Activated naive CD4-positive, alpha-beta T cell treated with anti-CD3 and anti-CD28 coated beads, Interleukin-2, amount 50 U/mL, for 24 hours (primary cell): ENCODE results near the gene RHBDD2.
A peak's percentile ranks its signal among the peaks of the same experiment; 100 is the strongest.
"Not testable (repeated sequence)": the region's sequence is repeated elsewhere in the genome, so short reads cannot be mapped to it uniquely, and the experiment has no call there.

Source experiments
- H3K27ac Mint-ChIP-seq: one replicate; pipeline ENCODE4 v1.8.0; 2021; ENCODE audit warnings: mild to moderate bottlenecking, mixed read lengths
- H3K27me3 Mint-ChIP-seq: one replicate; pipeline ENCODE4 v1.8.0; 2021; ENCODE audit warnings: mixed read lengths
- H3K36me3 Mint-ChIP-seq: one replicate; pipeline ENCODE4 v1.8.0; 2021; ENCODE audit warnings: mixed read lengths
- H3K4me1 Mint-ChIP-seq: one replicate; pipeline ENCODE4 v1.8.0; 2021; ENCODE audit warnings: mixed read lengths
- H3K4me3 Mint-ChIP-seq: one replicate; pipeline ENCODE4 v1.8.0; 2021; ENCODE audit warnings: mild to moderate bottlenecking, mixed read lengths
- H3K9me3 Mint-ChIP-seq: one replicate; pipeline ENCODE4 v1.8.0; 2021; ENCODE audit warnings: mixed read lengths

The RHBDD2 gene

DNA sequence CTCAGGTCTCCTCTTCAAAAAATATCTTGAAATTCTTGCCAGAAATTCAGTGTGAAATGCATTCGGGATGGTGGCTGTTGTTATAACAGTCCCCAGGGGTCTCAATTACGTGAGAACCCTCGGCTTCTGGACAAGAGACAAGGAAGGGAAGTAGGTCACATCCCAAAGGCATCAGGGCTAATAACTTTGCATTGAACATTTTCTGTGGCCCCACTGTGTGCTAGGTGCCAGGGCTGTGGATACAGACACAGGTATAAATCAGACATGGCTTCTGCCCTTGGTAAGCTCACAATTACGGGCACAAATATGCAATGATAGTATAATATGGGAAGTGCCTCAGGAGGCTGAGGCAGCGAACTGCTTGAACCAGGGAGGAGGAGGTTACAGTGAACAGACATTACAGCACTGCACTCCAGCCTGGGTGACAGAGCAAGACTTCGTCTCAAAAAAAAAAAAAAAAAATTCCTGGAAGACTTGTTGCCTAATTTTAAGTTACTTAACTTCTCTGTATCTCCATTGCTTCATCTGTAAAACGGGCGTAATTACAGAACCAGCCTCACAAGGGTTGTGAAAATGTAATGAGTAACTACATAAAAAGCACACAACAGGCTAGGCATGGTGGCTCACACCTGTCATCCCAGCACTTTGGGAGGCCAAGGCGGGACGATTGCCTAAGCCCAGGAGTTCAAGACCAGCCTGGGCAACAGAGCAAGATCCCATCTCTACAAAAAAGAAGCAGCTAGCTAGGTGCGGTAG is 2.5 kb upstream of the RHBDD2 start:
- peaks cover 21% of the 10 kb centered on the region for H3K4me1 Mint-ChIP-seq
- H3K36me3 Mint-ChIP-seq: no peaks in the 10 kb centered on the region
- no peak overlapping the region for H3K27ac Mint-ChIP-seq
- H3K9me3 Mint-ChIP-seq: no peaks in the 10 kb centered on the region
- no peaks in the 10 kb centered on the region for H3K27me3 Mint-ChIP-seq
- no peak overlapping the region for H3K4me3 Mint-ChIP-seq

DNA sequence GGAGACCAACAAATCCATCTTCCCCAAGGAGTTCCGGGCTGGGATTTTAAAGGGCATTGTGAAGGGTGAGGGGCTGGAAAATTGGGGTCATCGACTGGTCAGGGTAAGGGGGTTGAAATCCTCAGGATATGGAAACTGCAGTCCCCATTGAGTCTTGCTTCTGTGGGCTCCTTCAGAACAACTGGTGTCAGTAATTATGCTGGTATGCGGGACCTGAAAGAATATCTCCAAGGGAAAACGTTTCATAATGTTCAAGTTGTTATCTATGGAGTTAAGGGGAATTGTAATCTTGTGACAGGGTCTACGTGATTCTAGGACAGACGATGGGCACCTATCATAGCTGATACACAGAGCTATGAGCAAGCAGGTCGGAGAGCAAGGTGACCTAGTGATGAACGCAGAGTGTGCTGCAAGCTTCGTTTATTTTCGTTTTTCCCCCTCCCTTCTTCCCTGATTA is 494 bp upstream of the RHBDD2 start:
- H3K27ac Mint-ChIP-seq: peak overlapping the region; percentile 90
- H3K9me3 Mint-ChIP-seq: no peaks in the 10 kb centered on the region
- H3K36me3 Mint-ChIP-seq: peaks cover 9% of the 10 kb centered on the region
- peaks cover 34% of the 10 kb centered on the region for H3K4me1 Mint-ChIP-seq
- no peaks in the 10 kb centered on the region for H3K27me3 Mint-ChIP-seq
- peak overlapping the region; percentile 97 for H3K4me3 Mint-ChIP-seq

DNA sequence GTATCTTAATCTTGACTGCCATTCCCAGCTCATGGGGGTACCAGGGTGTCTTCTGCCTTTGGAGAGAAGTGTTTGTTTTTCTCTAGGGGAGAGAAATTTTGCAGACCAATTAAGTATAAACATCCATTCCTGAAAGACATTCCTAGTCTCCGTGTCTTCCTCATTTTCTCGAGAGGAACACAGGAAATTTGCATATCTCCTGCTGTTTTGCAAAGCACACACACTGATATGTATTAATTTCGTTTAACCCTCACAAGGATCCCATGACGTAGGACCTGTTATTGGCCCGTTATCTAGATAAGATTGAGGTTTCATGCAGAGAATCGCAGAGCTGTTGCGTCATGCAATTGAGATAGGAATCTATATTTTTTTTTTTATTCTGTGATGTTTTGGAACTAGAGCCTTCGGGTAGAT is 944 bp downstream of the RHBDD2 start:
- peak overlapping the region; percentile 97 for H3K4me3 Mint-ChIP-seq
- H3K27ac Mint-ChIP-seq: peak overlapping the region; percentile 98
- no peaks in the 10 kb centered on the region for H3K9me3 Mint-ChIP-seq
- H3K4me1 Mint-ChIP-seq: peaks cover 34% of the 10 kb centered on the region
- no peaks in the 10 kb centered on the region for H3K27me3 Mint-ChIP-seq
- H3K36me3 Mint-ChIP-seq: peaks cover 9% of the 10 kb centered on the region

DNA sequence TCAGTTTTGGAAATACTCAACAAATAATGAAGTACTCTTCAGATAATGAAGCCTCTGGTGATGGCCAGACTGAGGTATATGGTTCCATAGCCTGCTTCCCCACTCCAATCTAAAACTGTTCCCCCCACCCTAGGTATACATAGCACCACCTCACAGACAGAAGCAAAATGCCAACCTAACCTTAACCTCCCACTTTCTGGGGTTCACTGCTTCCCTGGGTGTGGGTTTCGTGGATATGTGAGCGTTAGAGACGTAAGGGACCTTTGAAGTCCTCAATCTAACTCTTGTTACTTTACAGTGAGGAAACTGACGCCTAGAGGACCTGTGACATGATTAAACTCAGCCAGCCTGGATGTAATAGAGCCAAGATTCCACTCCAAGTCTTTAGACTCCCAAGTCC is 1.4 kb downstream of the RHBDD2 start:
- peaks cover 9% of the 10 kb centered on the region for H3K36me3 Mint-ChIP-seq
- H3K4me1 Mint-ChIP-seq: peaks cover 34% of the 10 kb centered on the region

DNA sequence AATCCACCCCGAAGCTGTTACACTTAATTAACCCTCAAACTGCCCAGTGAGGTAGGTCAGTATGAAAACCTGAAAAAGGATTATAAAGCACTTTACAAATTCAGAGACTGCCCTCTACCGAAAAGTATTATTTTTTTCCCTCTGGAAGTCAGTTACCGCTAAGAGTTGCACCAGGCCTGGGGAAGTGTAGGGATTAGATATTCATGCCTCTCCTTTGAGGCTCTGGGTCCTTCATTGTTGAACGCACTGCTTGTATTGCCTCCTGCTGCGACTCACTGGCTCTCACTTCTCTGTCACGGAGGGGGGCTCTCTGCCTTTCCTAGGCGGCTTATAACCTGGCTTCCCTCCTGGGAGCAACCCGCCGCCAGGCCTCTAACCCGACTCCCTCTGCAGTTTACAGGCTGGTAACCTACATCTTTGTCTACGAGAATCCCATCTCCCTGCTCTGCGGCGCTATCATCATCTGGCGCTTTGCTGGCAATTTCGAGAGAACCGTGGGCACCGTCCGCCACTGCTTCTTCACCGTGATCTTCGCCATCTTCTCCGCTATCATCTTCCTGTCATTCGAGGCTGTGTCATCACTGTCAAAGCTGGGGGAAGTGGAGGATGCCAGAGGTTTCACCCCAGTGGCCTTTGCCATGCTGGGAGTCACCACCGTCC is 2.7 kb downstream of the RHBDD2 start:
- peak overlapping the region; percentile 15 for H3K4me3 Mint-ChIP-seq
- no peaks in the 10 kb centered on the region for H3K27me3 Mint-ChIP-seq
- H3K36me3 Mint-ChIP-seq: peaks cover 9% of the 10 kb centered on the region
- peaks cover 34% of the 10 kb centered on the region for H3K4me1 Mint-ChIP-seq
- no peaks in the 10 kb centered on the region for H3K9me3 Mint-ChIP-seq
- no peak overlapping the region for H3K27ac Mint-ChIP-seq

More for the DNA sequence above, 1.4 kb downstream of the RHBDD2 start:
- Mint-ChIP-seq H3K4me3 (peak overlapping the region; percentile 97), H3K27me3 (no peaks in the 10 kb centered on the region), H3K9me3 (no peaks in the 10 kb centered on the region), H3K27ac (peak overlapping the region; percentile 98)

DNA sequence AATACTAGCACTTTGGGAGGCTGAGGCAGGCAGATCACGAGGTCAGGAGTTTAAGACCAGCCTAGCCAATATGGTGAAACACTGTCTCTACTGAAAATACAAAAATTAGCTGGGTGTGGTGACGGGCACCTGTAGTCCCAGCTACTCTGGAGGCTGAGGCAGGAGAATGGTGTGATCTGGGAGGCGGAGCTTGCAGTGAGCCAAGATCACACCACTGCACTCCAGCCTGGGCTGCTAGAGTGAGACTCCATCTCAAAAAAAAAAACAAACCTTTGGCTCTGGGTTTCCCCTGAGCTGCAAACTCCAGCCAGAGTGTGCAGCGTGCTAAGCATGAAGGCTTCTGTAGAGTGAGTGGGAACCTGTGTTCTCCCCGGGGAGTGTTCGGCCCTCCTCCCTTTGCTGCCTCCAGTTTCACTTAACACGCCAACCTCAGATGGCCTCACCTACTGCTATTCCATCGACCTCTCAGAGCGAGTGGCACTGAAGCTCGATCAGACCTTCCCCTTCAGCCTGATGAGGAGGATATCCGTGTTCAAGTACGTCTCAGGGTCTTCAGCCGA is 4.5 kb downstream of the RHBDD2 start:
- not testable (repeated sequence) for H3K27me3 Mint-ChIP-seq, H3K9me3 Mint-ChIP-seq, H3K27ac Mint-ChIP-seq, H3K4me3 Mint-ChIP-seq
- Mint-ChIP-seq H3K36me3 (peaks cover 11% of the 10 kb centered on the region), H3K4me1 (peaks cover 28% of the 10 kb centered on the region)

DNA sequence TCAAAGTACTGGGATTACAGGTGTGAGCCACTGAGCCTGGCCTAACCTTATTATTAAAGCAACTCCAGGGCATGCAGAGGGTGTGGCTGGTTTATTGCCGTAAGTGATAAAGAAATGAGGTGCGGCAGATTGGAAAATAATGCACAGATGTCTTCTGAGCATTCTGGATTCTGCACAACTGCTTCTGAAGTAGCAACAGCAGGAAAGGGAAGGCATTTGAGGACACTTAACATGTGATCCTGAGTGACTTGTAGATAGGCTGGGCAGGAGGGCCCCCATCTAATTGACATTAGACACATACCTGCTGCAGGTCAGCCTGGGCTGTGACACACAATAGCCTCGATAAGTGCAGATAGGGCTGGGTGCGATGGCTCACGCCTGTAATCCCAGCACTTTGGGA is 5.6 kb downstream of the RHBDD2 start:
- H3K9me3 Mint-ChIP-seq: no peaks in the 10 kb centered on the region
- H3K36me3 Mint-ChIP-seq: peaks cover 11% of the 10 kb centered on the region
- H3K4me3 Mint-ChIP-seq: no peak overlapping the region
- H3K4me1 Mint-ChIP-seq: peaks cover 28% of the 10 kb centered on the region
- no peaks in the 10 kb centered on the region for H3K27me3 Mint-ChIP-seq
- H3K27ac Mint-ChIP-seq: no peak overlapping the region

DNA sequence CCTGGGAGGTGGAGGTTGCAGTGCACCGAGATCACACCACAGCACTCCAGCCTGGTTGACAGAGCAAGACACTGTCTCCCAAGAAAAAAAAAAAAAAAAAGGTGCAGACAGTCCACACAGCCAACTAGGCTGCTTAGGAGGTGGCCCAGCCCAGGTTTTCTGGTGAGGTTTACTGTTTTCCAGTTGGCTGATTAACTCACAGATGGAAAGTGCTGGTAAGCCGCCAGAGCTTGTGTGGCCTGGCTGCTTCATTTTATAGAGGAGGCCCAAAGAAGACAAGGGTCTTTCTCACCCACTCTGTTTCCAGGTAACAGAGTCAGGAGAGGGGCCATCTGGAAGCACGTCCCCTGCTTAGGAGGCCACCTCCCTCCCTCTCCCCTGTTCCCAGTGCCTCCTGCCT is 6.2 kb downstream of the RHBDD2 start:
- Mint-ChIP-seq H3K9me3 (no peaks in the 10 kb centered on the region), H3K36me3 (peaks cover 11% of the 10 kb centered on the region), H3K27me3 (no peaks in the 10 kb centered on the region)

DNA sequence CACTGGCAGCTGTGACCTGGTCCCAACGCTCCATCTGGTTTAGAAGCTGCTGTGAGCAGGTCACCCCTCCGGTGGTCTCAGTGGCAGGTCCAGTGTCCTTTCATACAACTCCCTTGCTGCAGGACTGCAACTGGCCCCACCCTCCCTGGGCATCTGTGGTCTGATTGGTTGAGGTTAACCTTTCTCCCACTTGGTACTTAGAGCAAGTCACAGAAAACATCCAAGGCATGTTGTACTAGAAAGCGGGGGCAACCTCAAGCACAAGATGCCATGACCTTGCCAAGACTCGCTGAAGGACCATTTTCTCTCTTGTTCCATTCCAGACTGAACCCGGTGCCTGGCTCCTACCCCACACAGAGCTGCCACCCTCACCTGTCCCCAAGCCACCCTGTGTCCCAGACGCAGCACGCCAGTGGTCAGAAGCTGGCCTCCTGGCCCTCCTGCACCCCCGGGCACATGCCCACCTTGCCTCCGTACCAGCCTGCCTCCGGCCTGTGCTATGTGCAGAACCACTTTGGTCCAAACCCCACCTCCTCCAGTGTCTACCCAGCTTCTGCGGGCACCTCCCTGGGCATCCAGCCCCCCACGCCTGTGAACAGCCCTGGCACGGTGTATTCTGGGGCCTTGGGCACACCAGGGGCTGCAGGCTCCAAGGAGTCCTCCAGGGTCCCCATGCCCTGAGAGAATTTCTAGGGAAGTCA is 9.0 kb downstream of the RHBDD2 start:
- Mint-ChIP-seq H3K4me1 (peaks cover 8% of the 10 kb centered on the region), H3K4me3 (no peak overlapping the region), H3K27me3 (no peaks in the 10 kb centered on the region), H3K9me3 (no peaks in the 10 kb centered on the region), H3K36me3 (peaks cover 2% of the 10 kb centered on the region), H3K27ac (no peak overlapping the region)

More for the DNA sequence above, 6.2 kb downstream of the RHBDD2 start:
- Mint-ChIP-seq H3K4me1 (peaks cover 27% of the 10 kb centered on the region), H3K4me3 (no peak overlapping the region), H3K27ac (no peak overlapping the region)

DNA sequence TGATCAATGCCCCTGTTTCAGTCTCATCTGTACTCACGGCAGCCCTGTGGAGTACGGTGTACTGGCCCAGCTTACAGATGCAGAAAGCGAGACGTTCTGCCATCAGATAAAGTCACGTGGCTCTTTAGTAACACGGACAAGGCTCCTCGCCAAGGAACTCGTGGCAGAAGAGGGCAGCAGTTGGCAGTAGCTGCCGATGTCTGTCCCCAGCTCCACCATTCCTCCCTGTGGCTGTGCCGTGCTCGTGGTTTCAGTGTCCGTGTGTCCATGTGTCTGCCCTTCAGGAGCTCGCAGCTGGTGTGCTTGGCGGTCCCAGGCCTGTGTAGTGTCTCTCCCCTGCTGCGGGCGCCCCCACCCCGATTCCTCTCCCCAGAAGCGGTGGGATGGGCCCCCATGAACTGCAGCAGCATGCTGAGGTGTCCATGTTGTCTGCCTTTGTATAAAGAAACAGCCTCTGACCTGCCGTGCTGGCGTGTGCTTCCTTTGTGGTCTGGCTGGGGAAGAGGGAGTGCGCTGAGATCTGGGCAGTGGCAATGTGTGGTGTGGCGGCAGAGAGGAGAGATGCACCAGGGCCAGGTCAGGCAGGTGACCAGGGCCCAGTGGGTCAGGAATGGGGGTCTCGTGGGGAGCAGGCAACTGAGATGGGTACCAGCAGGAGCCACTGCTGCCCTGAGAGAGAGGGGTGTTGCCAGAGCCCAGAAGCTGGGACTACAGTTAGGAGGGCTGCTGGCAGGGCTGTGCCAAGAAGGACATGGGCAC is 9.8 kb downstream of the RHBDD2 start:
- no peak overlapping the region for H3K4me3 Mint-ChIP-seq
- no peak overlapping the region for H3K27ac Mint-ChIP-seq
- H3K4me1 Mint-ChIP-seq: peaks cover 7% of the 10 kb centered on the region
- peaks cover 2% of the 10 kb centered on the region for H3K36me3 Mint-ChIP-seq
- no peaks in the 10 kb centered on the region for H3K27me3 Mint-ChIP-seq
- H3K9me3 Mint-ChIP-seq: no peaks in the 10 kb centered on the region

DNA sequence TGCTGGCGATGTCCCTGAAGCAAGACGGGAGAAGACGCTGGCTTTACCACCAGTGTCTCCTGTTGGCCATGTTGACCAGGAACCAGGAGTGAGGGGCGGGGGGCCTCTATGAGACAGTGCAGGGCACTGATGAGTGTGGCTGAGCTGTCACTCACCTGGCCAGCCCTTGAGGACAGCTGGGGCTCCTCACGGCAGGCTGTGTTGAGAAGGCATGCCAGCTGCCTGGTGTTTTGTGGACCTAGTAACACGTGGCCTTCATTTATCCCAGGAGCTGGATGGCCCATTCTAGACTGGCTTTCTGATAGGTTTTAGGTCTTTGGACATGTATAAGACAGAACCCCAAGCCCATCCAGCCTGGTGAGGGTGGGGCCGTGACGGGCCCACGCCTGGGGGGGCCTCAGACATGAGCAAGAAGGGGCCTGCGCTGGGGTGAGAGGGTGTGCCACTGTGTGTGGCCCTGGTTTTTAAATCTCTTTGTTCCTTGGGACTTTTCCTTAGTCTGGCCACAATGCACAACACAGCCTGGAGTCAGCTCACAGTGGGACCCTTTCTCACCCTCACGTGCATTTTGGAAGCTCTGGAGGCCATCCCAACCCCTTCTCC is 10.5 kb downstream of the RHBDD2 start:
- peak overlapping the region; percentile 60 for H3K27ac Mint-ChIP-seq
- peaks cover 7% of the 10 kb centered on the region for H3K4me1 Mint-ChIP-seq
- no peak overlapping the region for H3K4me3 Mint-ChIP-seq
- H3K9me3 Mint-ChIP-seq: no peaks in the 10 kb centered on the region
- peaks cover 2% of the 10 kb centered on the region for H3K36me3 Mint-ChIP-seq
- H3K27me3 Mint-ChIP-seq: no peaks in the 10 kb centered on the region

DNA sequence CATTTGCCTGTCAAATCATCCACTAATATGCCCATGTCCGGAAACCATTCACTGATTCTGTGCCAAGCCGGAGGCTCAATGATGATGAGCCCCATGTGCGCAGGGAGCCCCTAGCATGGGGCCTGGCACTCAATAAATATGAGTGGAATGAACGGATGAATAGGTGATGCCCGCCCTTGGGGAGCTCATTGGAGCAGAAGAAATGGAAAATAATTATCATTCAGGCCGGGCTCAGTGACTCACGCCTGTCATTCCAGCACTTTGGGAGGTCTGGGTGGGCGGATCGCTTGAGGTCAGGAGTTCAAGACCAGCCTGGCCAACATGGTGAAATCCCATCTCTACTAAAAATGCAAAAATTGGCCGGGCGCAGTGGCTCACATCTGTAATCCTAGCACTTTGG is 11.0 kb downstream of the RHBDD2 start:
- peaks cover 2% of the 10 kb centered on the region for H3K36me3 Mint-ChIP-seq
- peaks cover 7% of the 10 kb centered on the region for H3K4me1 Mint-ChIP-seq
- H3K27ac Mint-ChIP-seq: peak overlapping the region; percentile 60
- no peaks in the 10 kb centered on the region for H3K9me3 Mint-ChIP-seq
- H3K27me3 Mint-ChIP-seq: no peaks in the 10 kb centered on the region
- no peak overlapping the region for H3K4me3 Mint-ChIP-seq

DNA sequence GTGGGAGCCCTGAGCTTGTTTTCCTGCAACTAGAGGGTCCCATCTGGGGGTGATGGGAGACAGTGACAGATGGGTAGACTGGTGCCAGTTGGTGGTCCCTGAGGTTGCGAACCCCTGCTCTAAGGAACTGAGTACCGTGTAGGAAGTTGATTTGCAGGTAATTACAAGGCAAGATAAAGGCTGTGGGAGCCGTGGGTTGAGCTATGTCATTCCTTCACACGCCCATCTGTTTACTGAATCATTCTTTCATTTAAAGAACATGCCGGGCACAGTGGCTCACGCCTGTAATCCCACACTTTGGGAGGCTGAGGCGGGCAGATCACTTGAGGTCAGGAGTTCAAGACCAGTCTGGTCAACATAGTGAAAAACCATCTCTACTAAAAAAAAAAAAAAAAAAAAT is 12.4 kb downstream of the RHBDD2 start:
- not testable (repeated sequence) for H3K27me3 Mint-ChIP-seq, H3K9me3 Mint-ChIP-seq, H3K4me1 Mint-ChIP-seq, H3K27ac Mint-ChIP-seq, H3K4me3 Mint-ChIP-seq, H3K36me3 Mint-ChIP-seq

DNA sequence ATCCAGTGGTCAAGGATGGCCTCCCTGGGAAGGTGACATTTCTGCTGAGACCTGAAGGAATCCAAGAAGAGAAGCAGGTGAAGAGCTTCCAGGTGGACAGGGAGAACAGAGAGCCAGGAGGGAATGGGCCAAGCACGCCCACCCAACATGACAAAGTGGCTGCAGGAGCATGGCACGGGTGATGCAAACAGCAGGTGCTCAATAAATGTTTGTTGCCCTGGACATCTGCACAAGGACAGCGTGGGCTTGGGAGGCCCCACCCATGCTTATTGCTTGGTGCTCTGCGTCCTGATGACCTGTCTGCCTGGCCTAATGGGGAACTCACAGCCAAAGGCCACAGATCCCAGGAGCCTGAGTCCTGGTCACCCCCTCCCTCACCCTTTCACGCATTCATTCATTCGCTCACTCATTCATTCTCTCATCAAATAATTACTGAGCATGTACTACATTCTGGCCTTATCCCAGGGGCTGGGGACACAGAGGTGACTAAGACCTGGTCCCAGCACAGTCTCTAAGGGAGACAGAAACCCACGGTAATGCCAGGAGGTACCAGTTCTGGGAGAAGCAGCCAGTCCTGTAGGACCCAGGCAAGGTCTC is 13.1 kb downstream of the RHBDD2 start:
- no peaks in the 10 kb centered on the region for H3K9me3 Mint-ChIP-seq

More for the DNA sequence above, 13.1 kb downstream of the RHBDD2 start:
- Mint-ChIP-seq H3K36me3 (peaks cover 2% of the 10 kb centered on the region), H3K27me3 (no peaks in the 10 kb centered on the region), H3K4me3 (no peak overlapping the region), H3K27ac (peak overlapping the region; percentile 36), H3K4me1 (peaks cover 7% of the 10 kb centered on the region)
